ENCODE data around the gene WHAMM. TPM values are rescaled to one million over a fixed set of nuclear protein-coding genes. Genes with fewer than 3 reads are reported as not detected.

The WHAMM gene
- total RNA-seq, 6 experiments from 2014 or later = 3.7 to 6.5 (median 4.7) TPM

DNA sequence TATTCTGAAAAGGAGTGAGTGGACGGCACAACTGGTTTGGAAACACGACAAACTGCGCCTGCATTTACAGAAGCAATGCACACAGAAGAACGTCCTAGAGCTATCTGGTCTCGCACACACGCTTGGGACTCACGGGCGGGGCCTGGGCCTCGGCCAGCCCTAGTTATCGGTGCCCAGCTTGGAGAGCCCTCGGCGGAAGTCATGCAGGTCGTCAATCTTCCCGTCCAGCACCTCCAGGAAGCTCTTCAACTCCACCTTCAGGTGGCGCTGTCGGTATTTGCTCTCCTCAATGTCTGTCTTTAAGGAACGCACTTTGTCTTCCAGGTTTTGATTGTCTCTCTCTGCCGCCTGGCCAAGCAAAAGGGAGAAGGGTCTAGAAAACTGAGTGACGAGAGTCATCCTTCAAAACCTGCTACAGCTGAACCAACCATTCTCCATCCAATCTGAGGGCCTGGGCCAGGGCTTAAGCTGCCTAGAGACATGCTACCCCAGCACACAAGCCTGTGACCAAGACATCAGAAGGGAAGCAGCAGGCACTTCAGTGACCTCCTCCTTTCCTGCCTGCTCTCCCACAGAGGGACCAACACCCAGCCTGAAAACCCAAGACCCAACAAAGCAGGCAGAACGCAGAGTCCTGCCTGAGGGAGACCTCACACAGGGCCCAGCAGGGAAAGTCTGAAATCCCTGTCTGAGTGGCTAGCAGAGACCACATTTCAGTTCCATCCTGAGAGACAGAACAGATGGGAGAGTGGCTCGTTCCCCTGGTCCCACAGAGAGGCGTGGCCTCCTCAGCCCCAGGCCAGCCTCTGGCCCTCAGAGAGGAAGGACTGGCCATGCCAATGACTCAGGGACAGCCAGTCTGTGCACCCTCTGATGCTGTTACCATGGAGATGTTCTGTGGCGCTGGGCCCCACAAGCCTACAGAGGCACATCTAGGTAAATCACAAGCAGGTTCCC is 40.4 kb downstream of the WHAMM start:
- peak; percentile 95 to 98 (median 96) for ATAC-seq
- Histone ChIP-seq H3K27ac (peak overlapping the region; percentile 23 to 86 (median 77)), H3K4me3 (no peak overlapping the region), H3K9me3 (no peaks in the 10 kb centered on the region), H3K4me1 (peaks cover 0 to 17% (median 10%) of the 10 kb centered on the region in 4 donors), H3K27me3 (no peaks in the 10 kb centered on the region), H3K36me3 (peaks cover 0 to 21% (median 3%) of the 10 kb centered on the region in 4 donors)
- intact Hi-C loops (cut with DNase I) = loop anchor here (10.0 kb wide), 2 partner anchors 125 to 155 kb away; no protein-coding TSS in a partner anchor
- DNase-seq = peak; percentile 88 to 93 (median 93)
- TF ChIP-seq POLR2A (IDR thresholded peaks at IDR 0.05) (no peak), CTCF (IDR thresholded peaks at IDR 0.05) (peak; percentile 69 to 86 (median 78))
- 8% methylated on average over 9 of the region's 23 CpGs for WGBS (ENCODE audit: insufficient coverage, low coverage, low lambda C conversion rate, missing lambda C conversion rate)

DNA sequence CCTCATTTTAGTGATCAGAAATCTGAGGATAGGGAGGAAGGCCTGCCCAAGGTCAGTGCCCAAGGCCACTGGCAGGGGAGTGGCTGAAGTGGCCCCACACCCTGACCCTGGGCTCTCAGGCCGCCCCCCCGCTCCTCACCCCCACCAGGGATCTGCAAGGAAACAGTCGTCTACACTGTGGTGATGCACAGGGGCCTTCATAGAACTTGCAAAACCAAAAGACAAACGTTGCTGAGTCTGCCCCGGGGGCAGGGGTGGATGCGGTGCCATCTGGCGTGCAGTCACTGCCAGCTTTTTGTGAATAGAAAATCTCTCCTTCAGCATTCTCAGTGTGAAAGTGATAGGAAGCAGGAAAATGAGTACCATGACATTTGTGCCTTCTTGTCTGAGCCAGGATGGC is 41.3 kb downstream of the WHAMM start:
- peaks cover 0 to 21% (median 3%) of the 10 kb centered on the region in 4 donors for H3K36me3 ChIP-seq
- no peak overlapping the region for H3K27ac ChIP-seq
- DNase-seq (no peak), ATAC-seq (no peak)
- H3K27me3 ChIP-seq = no peaks in the 10 kb centered on the region
- H3K9me3 ChIP-seq = no peaks in the 10 kb centered on the region
- peaks cover 0 to 17% (median 10%) of the 10 kb centered on the region in 4 donors for H3K4me1 ChIP-seq
- no peak overlapping the region for H3K4me3 ChIP-seq
- WGBS (ENCODE audit: insufficient coverage, low coverage, low lambda C conversion rate, missing lambda C conversion rate) = 33% methylated on average over 1 of the region's 7 CpGs
- intact Hi-C loops (cut with DNase I) = loop anchor here in 1 of 2 donors (10.0 kb wide), 1 partner anchor 154 kb away; no protein-coding TSS in a partner anchor
- TF ChIP-seq POLR2A (IDR thresholded peaks at IDR 0.05) = no peak
- no peak for TF ChIP-seq CTCF (IDR thresholded peaks at IDR 0.05)

DNA sequence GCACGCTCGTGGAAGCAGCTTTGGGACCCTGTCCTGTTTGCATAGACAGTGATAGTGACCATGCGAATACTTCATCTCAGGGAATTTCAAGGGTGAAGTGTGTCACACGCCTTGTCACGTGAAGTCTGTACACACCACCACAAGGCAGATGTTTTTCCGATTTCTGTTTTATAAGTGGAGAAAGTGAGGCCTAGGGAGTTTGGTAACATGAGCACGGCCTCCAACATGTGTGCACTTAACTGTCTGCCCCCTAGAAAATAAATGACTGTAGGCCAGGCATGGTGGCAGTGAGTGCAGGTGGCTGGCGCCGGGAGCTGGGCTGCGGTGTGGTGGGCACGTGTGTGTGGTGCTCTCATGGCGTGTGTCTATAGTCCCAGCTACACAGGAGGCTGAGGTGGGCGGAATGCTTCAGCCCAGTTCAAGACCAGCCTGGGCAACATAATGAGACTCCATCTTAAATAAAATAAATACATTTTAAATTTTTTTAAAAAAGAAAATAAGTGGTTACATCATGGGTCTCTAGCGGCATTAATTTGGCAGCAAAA is 42.0 kb downstream of the WHAMM start:
- Histone ChIP-seq H3K4me1 (peaks cover 0 to 17% (median 10%) of the 10 kb centered on the region in 4 donors), H3K27me3 (no peaks in the 10 kb centered on the region), H3K4me3 (no peak overlapping the region), H3K36me3 (peaks cover 0 to 21% (median 3%) of the 10 kb centered on the region in 4 donors), H3K9me3 (no peaks in the 10 kb centered on the region), H3K27ac (no peak overlapping the region)
- intact Hi-C loops (cut with DNase I) = loop anchor here in 1 of 2 donors (10.0 kb wide), 1 partner anchor 153 kb away; no protein-coding TSS in a partner anchor
- WGBS (ENCODE audit: insufficient coverage, low coverage, low lambda C conversion rate, missing lambda C conversion rate) = 96% methylated on average over 8 of the region's 14 CpGs
- DNase-seq (peak in 1 of 3 donors; percentile 10), ATAC-seq (no peak)
- TF ChIP-seq CTCF (IDR thresholded peaks at IDR 0.05) = no peak
- no peak for TF ChIP-seq POLR2A (IDR thresholded peaks at IDR 0.05)

- peaks cover 0 to 17% (median 10%) of the 10 kb centered on the region in 4 donors for H3K4me1 ChIP-seq
- 81% methylated on average over 6 of the region's 9 CpGs for WGBS (ENCODE audit: insufficient coverage, low coverage, low lambda C conversion rate, missing lambda C conversion rate)
- intact Hi-C loops (cut with DNase I) = loop anchor here in 1 of 2 donors (10.0 kb wide), 1 partner anchor 153 kb away; no protein-coding TSS in a partner anchor
- no peaks in the 10 kb centered on the region for H3K27me3 ChIP-seq
- no peak for DNase-seq
- H3K4me3 ChIP-seq = no peak overlapping the region
- no peaks in the 10 kb centered on the region for H3K9me3 ChIP-seq
- no peak for TF ChIP-seq POLR2A (IDR thresholded peaks at IDR 0.05)
- TF ChIP-seq CTCF (IDR thresholded peaks at IDR 0.05) = no peak
- H3K27ac ChIP-seq = no peak overlapping the region
- ATAC-seq = no peak
- peaks cover 0 to 21% (median 3%) of the 10 kb centered on the region in 4 donors for H3K36me3 ChIP-seq
Observed at GRCh38 chr15:82851981-82852511, 42.6 kb downstream of the WHAMM start.
